Activated gamma-delta T cell (primary cell): Measurements from ENCODE around the gene FOXL3.

ENCODE experiments used
- DNase-seq: peaks from one replicate; lab custom pipeline; 2025; lab: John Stamatoyannopoulos, UW

The FOXL3 gene

GRCh38 chr7:302054-302992, 12.4 kb downstream of the FOXL3 start:
- DNase-seq, result no peak

GRCh38 chr7:303425-303824, 13.5 kb downstream of the FOXL3 start:
- no peak for DNase-seq

GRCh38 chr7:303884-304573, 14.1 kb downstream of the FOXL3 start:
- DNase-seq, result no peak

- no peak for DNase-seq
These were observed 14.8 kb downstream of the FOXL3 start for GRCh38 chr7:304574-305409.

GRCh38 chr7:305410-306151, 15.6 kb downstream of the FOXL3 start:
- no peak for DNase-seq

GRCh38 chr7:307970-308369, 18.0 kb downstream of the FOXL3 start:
- DNase-seq, result no peak

GRCh38 chr7:309586-310228, 19.7 kb downstream of the FOXL3 start:
- no peak for DNase-seq

GRCh38 chr7:311131-311680, 21.2 kb downstream of the FOXL3 start:
- DNase-seq, result no peak

- DNase-seq, result no peak
These were observed 21.8 kb downstream of the FOXL3 start for GRCh38 chr7:311796-312195.

- no peak for DNase-seq
These were observed 22.5 kb downstream of the FOXL3 start for GRCh38 chr7:312424-312823.

- no peak for DNase-seq
These were observed 24.9 kb downstream of the FOXL3 start for GRCh38 chr7:314853-315252.

GRCh38 chr7:315516-316265, 25.7 kb downstream of the FOXL3 start:
- DNase-seq, result no peak

- no peak for DNase-seq
These were observed 27.9 kb downstream of the FOXL3 start for GRCh38 chr7:317643-318405.

GRCh38 chr7:318476-318875, 28.5 kb downstream of the FOXL3 start:
- DNase-seq, result no peak

- no peak for DNase-seq
These were observed 29.1 kb downstream of the FOXL3 start for GRCh38 chr7:318878-319661.

GRCh38 chr7:320297-320696, 30.3 kb downstream of the FOXL3 start:
- DNase-seq, result no peak

- peak; percentile 69 for DNase-seq
These were observed 32.2 kb downstream of the FOXL3 start for GRCh38 chr7:322111-322671.

- no peak for DNase-seq
These were observed 32.7 kb downstream of the FOXL3 start for GRCh38 chr7:322708-323111.
